Thymus (tissue), 11 donors: Measurements from ENCODE around the gene COL24A1. TPM values are rescaled to one million over a fixed set of nuclear protein-coding genes. Genes with fewer than 3 reads are reported as not detected.
"Not testable (repeated sequence)": the region's sequence is repeated elsewhere in the genome, so short reads cannot be mapped to it uniquely, and the experiment has no call there.

ENCODE experiments used
- DNase-seq, 9 donors: peaks; one replicate each; pipeline ENCODE4 v3.0.0-alpha.2; 2013; ENCODE audit warnings: low spot score in 9 of 9, low read depth in 6 of 9, missing footprints in 1 of 9
- H3K27ac ChIP-seq, 2 donors: one replicate each; pipeline ENCODE4 v1.5.1; 2013; ENCODE audit warnings: control low read depth in 1 of 2, low read depth in 1 of 2, low read length in 1 of 2, mild to moderate bottlenecking in 1 of 2, moderate library complexity in 1 of 2
- H3K27me3 ChIP-seq, 2 donors: one replicate each; pipeline ENCODE4 v1.5.1; 2013; ENCODE audit warnings: low read length in 1 of 2; ENCODE audit not compliant: control insufficient read depth in 2 of 2, insufficient read depth in 1 of 2
- H3K36me3 ChIP-seq, 2 donors: one replicate each; pipeline ENCODE4 v1.5.1; 2013; ENCODE audit warnings: low read length in 1 of 2, mild to moderate bottlenecking in 1 of 2, moderate library complexity in 1 of 2; ENCODE audit not compliant: control insufficient read depth in 2 of 2, insufficient read depth in 2 of 2
- H3K4me1 ChIP-seq, 2 donors: one replicate each; pipeline ENCODE4 v1.5.1; 2013; ENCODE audit warnings: low read length in 2 of 2; ENCODE audit not compliant: control insufficient read depth in 2 of 2, insufficient read depth in 2 of 2
- H3K4me3 ChIP-seq, 2 donors: one replicate each; pipeline ENCODE4 v1.5.1; 2013; ENCODE audit warnings: low read length in 2 of 2, control low read depth in 1 of 2, mild to moderate bottlenecking in 1 of 2
- H3K9me3 ChIP-seq, 2 donors: one replicate each; pipeline ENCODE4 v1.5.1; 2013; ENCODE audit warnings: low read length in 1 of 2, mild to moderate bottlenecking in 1 of 2; ENCODE audit not compliant: control insufficient read depth in 2 of 2, insufficient read depth in 1 of 2
- WGBS: extraction: QIAGEN DNeasy Blood & Tissue Kit; methylation state at CpG from one replicate; pipeline ENCODE4 v1.1.7; 2013; 5-methylcytosine and 5-hydroxymethylcytosine counted together
- polyA plus RNA-seq: library from polyadenylated mRNA; stranded (reverse); fragments of 200-250 nt; gene quantifications from one replicate; pipeline ENCODE4 v1.2.3, GENCODE V29; 2013
- total RNA-seq: library from RNA; stranded (reverse); fragments of 120-200 nt; gene quantifications from one replicate; pipeline ENCODE4 v1.2.4, GENCODE V29; 2013
- donor health status: healthy.

Gene COL24A1
- total and polyA plus RNA-seq, 2 donors: 0.33 to 1.3 TPM

GRCh38 chr1:85955218-85955617, 201.4 kb downstream of the COL24A1 start:
- 96% methylated on average over 7 of the region's 7 CpGs for WGBS
- H3K4me1 ChIP-seq, DNase-seq, H3K4me3 ChIP-seq, H3K36me3 ChIP-seq, H3K9me3 ChIP-seq, H3K27ac ChIP-seq, H3K27me3 ChIP-seq: not testable (repeated sequence)

- H3K27me3 ChIP-seq: no peaks in the 10 kb centered on the region
- WGBS: 86% methylated on average over 3 of the region's 3 CpGs
- no peak overlapping the region for H3K27ac ChIP-seq
- H3K4me3 ChIP-seq: no peak overlapping the region
- no peaks in the 10 kb centered on the region for H3K36me3 ChIP-seq
- DNase-seq: no peak
- H3K4me1 ChIP-seq: no peaks in the 10 kb centered on the region
- no peaks in the 10 kb centered on the region for H3K9me3 ChIP-seq
Measured at GRCh38 chr1:85952460-85952859, 204.1 kb downstream of the COL24A1 start.

GRCh38 chr1:85947186-85947585, 209.4 kb downstream of the COL24A1 start:
- 92% methylated on average over 2 of the region's 2 CpGs for WGBS
- no peak for DNase-seq
- Histone ChIP-seq H3K27ac (no peak overlapping the region), H3K9me3 (no peaks in the 10 kb centered on the region), H3K36me3 (no peaks in the 10 kb centered on the region), H3K4me1 (no peaks in the 10 kb centered on the region), H3K27me3 (no peaks in the 10 kb centered on the region), H3K4me3 (no peak overlapping the region)

- no peak for DNase-seq
- 98% methylated on average over 1 of the region's 1 CpG for WGBS
- Histone ChIP-seq H3K9me3 (no peaks in the 10 kb centered on the region), H3K4me3 (no peak overlapping the region), H3K36me3 (no peaks in the 10 kb centered on the region), H3K4me1 (no peaks in the 10 kb centered on the region), H3K27me3 (no peaks in the 10 kb centered on the region), H3K27ac (no peak overlapping the region)
Measured at GRCh38 chr1:85943945-85944344, 212.6 kb downstream of the COL24A1 start.

GRCh38 chr1:85943526-85943925, 213.0 kb downstream of the COL24A1 start:
- no peak for DNase-seq
- Histone ChIP-seq H3K27me3 (no peaks in the 10 kb centered on the region), H3K27ac (no peak overlapping the region), H3K4me3 (no peak overlapping the region), H3K9me3 (no peaks in the 10 kb centered on the region), H3K4me1 (no peaks in the 10 kb centered on the region), H3K36me3 (no peaks in the 10 kb centered on the region)
- 95% methylated on average over 4 of the region's 4 CpGs for WGBS

GRCh38 chr1:85940656-85941306, 215.8 kb downstream of the COL24A1 start:
- no peaks in the 10 kb centered on the region for H3K4me1 ChIP-seq
- 93% methylated on average over 2 of the region's 2 CpGs for WGBS

GRCh38 chr1:85938829-85939228, 217.7 kb downstream of the COL24A1 start:
- Histone ChIP-seq H3K4me1 (no peaks in the 10 kb centered on the region), H3K27ac (no peak overlapping the region), H3K27me3 (no peaks in the 10 kb centered on the region), H3K4me3 (no peak overlapping the region), H3K9me3 (no peaks in the 10 kb centered on the region), H3K36me3 (no peaks in the 10 kb centered on the region)
- no peak for DNase-seq
- 98% methylated on average over 4 of the region's 4 CpGs for WGBS

More at GRCh38 chr1:85940656-85941306, 215.8 kb downstream of the COL24A1 start:
- no peak overlapping the region for H3K4me3 ChIP-seq
- no peaks in the 10 kb centered on the region for H3K36me3 ChIP-seq
- H3K9me3 ChIP-seq: no peaks in the 10 kb centered on the region
- H3K27ac ChIP-seq: no peak overlapping the region
- no peak for DNase-seq
- H3K27me3 ChIP-seq: no peaks in the 10 kb centered on the region

GRCh38 chr1:85936470-85936869, 220.1 kb downstream of the COL24A1 start:
- Histone ChIP-seq H3K4me1 (no peaks in the 10 kb centered on the region), H3K36me3 (no peaks in the 10 kb centered on the region), H3K27ac (no peak overlapping the region), H3K9me3 (no peaks in the 10 kb centered on the region), H3K27me3 (no peaks in the 10 kb centered on the region), H3K4me3 (no peak overlapping the region)
- WGBS: 78% methylated on average over 2 of the region's 2 CpGs
- no peak for DNase-seq

GRCh38 chr1:85936057-85936456, 220.5 kb downstream of the COL24A1 start:
- H3K27me3 ChIP-seq: no peaks in the 10 kb centered on the region
- 95% methylated on average over 1 of the region's 1 CpG for WGBS
- H3K4me3 ChIP-seq: no peak overlapping the region
- no peaks in the 10 kb centered on the region for H3K9me3 ChIP-seq
- DNase-seq: no peak
- H3K27ac ChIP-seq: no peak overlapping the region
- no peaks in the 10 kb centered on the region for H3K36me3 ChIP-seq
- H3K4me1 ChIP-seq: no peaks in the 10 kb centered on the region
